HG03039 (cell line): ENCODE results near the gene COL15A1.

Experiments
- ATAC-seq: cut with Tn5 transposase; IDR thresholded peaks from one replicate; pipeline ENCODE4 v1.9.1; 2021; ENCODE audit warnings: mild to moderate bottlenecking, moderate library complexity; ENCODE audit not compliant: unreplicated experiment

Gene COL15A1

GRCh38 chr9:98915599-98915998, 28.1 kb upstream of the COL15A1 start:
- ATAC-seq = no peak

GRCh38 chr9:98916660-98917059, 27.0 kb upstream of the COL15A1 start:
- ATAC-seq = no peak

GRCh38 chr9:98917746-98918487, 25.8 kb upstream of the COL15A1 start:
- no peak for ATAC-seq

GRCh38 chr9:98921732-98922131, 22.0 kb upstream of the COL15A1 start:
- ATAC-seq = no peak

- ATAC-seq = no peak
Observed at GRCh38 chr9:98922721-98923435, 20.8 kb upstream of the COL15A1 start.

- ATAC-seq = no peak
Observed at GRCh38 chr9:98923451-98924123, 20.1 kb upstream of the COL15A1 start.

GRCh38 chr9:98924946-98925820, 18.5 kb upstream of the COL15A1 start:
- ATAC-seq = no peak

- no peak for ATAC-seq
Observed at GRCh38 chr9:98925956-98926355, 17.8 kb upstream of the COL15A1 start.

- ATAC-seq = no peak
Observed at GRCh38 chr9:98927724-98928123, 16.0 kb upstream of the COL15A1 start.

GRCh38 chr9:98929071-98929470, 14.6 kb upstream of the COL15A1 start:
- no peak for ATAC-seq

GRCh38 chr9:98929895-98930341, 13.8 kb upstream of the COL15A1 start:
- ATAC-seq = no peak

- ATAC-seq = no peak
Observed at GRCh38 chr9:98930792-98931191, 12.9 kb upstream of the COL15A1 start.

- ATAC-seq = no peak
Observed at GRCh38 chr9:98931600-98932389, 11.9 kb upstream of the COL15A1 start.

- no peak for ATAC-seq
Observed at GRCh38 chr9:98933185-98933584, 10.5 kb upstream of the COL15A1 start.

- no peak for ATAC-seq
Observed at GRCh38 chr9:98933890-98934289, 9.8 kb upstream of the COL15A1 start.

- ATAC-seq = no peak
Observed at GRCh38 chr9:98935071-98935505, 8.6 kb upstream of the COL15A1 start.

GRCh38 chr9:98940276-98940675, 3.4 kb upstream of the COL15A1 start:
- ATAC-seq = no peak

- ATAC-seq = no peak
Observed at GRCh38 chr9:98941946-98942523, 1.7 kb upstream of the COL15A1 start.

GRCh38 chr9:98942906-98943681, 613 bp upstream of the COL15A1 start:
- no peak for ATAC-seq
